DND-41 (cell line): ENCODE measurements around the gene PLSCR4.

ENCODE experiments used
- EZH2 ChIP-seq: IDR thresholded peaks from 3 replicates; pipeline ENCODE4 v1.6.1; 2012; ENCODE audit warnings: borderline replicate concordance, low read depth, mild to moderate bottlenecking, moderate library complexity, low read length, inconsistent platforms; ENCODE audit not compliant: severe bottlenecking
- TF ChIP-seq, protein P1 (sequence below): IDR thresholded peaks from 2 replicates; pipeline ENCODE4 v1.5.1; 2012; ENCODE audit warnings: borderline replicate concordance, low read length, moderate library complexity, mild to moderate bottlenecking; ENCODE audit not compliant: poor library complexity, severe bottlenecking; ENCODE audit errors: extremely low read depth

DNA sequence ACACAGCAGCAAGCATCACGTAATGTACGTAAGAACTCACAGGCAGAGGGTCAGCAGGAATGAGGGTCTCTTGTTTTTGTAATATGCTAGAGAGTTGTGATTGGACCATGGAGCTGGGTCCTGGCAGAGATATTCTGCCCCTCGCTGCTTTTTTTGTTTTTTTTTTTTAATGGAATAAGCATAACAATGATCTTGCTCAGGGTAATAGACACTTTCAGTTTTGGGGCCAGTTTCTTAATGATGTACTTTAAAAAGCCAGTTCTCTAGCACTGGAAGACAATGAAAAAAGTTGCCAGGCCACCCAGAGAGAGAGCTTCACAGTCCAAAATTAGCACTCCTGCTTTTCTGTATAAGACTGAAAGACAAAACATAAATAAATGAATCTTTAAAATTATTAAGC is 29.0 kb upstream of the PLSCR4 start:
- TF ChIP-seq EZH2: no peak
- TF ChIP-seq, protein P1, sequence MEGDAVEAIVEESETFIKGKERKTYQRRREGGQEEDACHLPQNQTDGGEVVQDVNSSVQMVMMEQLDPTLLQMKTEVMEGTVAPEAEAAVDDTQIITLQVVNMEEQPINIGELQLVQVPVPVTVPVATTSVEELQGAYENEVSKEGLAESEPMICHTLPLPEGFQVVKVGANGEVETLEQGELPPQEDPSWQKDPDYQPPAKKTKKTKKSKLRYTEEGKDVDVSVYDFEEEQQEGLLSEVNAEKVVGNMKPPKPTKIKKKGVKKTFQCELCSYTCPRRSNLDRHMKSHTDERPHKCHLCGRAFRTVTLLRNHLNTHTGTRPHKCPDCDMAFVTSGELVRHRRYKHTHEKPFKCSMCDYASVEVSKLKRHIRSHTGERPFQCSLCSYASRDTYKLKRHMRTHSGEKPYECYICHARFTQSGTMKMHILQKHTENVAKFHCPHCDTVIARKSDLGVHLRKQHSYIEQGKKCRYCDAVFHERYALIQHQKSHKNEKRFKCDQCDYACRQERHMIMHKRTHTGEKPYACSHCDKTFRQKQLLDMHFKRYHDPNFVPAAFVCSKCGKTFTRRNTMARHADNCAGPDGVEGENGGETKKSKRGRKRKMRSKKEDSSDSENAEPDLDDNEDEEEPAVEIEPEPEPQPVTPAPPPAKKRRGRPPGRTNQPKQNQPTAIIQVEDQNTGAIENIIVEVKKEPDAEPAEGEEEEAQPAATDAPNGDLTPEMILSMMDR: no peak
